Left lung (tissue), 10 donors: Measurements from ENCODE around the gene BORCS8. TPM values are rescaled to one million over a fixed set of nuclear protein-coding genes. Genes with fewer than 3 reads are reported as not detected.
"Not testable (repeated sequence)": the region's sequence is repeated elsewhere in the genome, so short reads cannot be mapped to it uniquely, and the experiment has no call there.

Experiments
- ATAC-seq: fragments of 200-7000 bp; cut with Tn5 transposase; one replicate; pipeline ENCODE4 v1.9.1; 2020; ENCODE audit warnings: moderate library complexity
- DNase-seq, 4 donors: peaks; one replicate each; pipeline ENCODE4 v3.0.0-alpha.2; 2013 to 2020
- H3K27ac ChIP-seq, 2 donors: fragments of 200-600 bp; sonication (generic) in 1 of 2; one replicate each; pipeline versions ENCODE4 v1.5.0 to v1.8.0; 2020 to 2021
- H3K27me3 ChIP-seq, 2 donors: fragments of 200-600 bp; sonication (generic) in 1 of 2; one replicate each; pipeline versions ENCODE4 v1.5.0 to v1.8.0; 2020 to 2021
- H3K36me3 ChIP-seq, 2 donors: fragments of 200-600 bp; sonication (generic) in 1 of 2; one replicate each; pipeline versions ENCODE4 v1.5.0 to v1.8.0; 2020 to 2021
- H3K4me1 ChIP-seq, 2 donors: fragments of 200-600 bp; one replicate each; pipeline ENCODE4 v1.8.0; 2021
- H3K4me3 ChIP-seq, 2 donors: fragments of 200-600 bp; sonication (generic) in 1 of 2; one replicate each; pipeline versions ENCODE4 v1.5.0 to v1.8.0; 2020 to 2021; ENCODE audit warnings: mild to moderate bottlenecking in 1 of 2
- H3K9me3 ChIP-seq, 2 donors: fragments of 200-600 bp; sonication (generic) in 1 of 2; one replicate each; pipeline versions ENCODE4 v1.5.0 to v1.8.0; 2020 to 2021
- intact Hi-C, 2 donors: fragments of 100-400 bp; cut with DNase I; formaldehyde crosslinking; loops; one replicate each; pipeline versions ENCODE4 v1.11.2 to v1.14.2; 2022
- polyA plus RNA-seq, 6 donors: library from polyadenylated mRNA; unstranded; fragments of 120-200 nt; gene quantifications; one replicate each; pipeline ENCODE4 v1.2.1, GENCODE V29; 2013; ENCODE audit not compliant: insufficient read length in 6 of 6
- total RNA-seq, 2 donors: library from RNA; stranded (reverse); fragmentation: NEBNext Ultra II Directional; extraction: Animal tissue kit (Norgen Biotek cat#: 25700); gene quantifications; one replicate each; pipeline ENCODE4 v1.2.1, GENCODE V29; 2021
- TF ChIP-seq, protein P1 (sequence below), 2 donors: fragments of 200-600 bp; sonication (generic) in 1 of 2; IDR thresholded peaks; one replicate each; pipeline versions ENCODE4 v1.5.0 to v1.8.0; 2021; ENCODE audit warnings: antibody characterized with exemption in 2 of 2
- donor health status: DM: no; HTN: yes; CAD: no.
- donor health status: DM: no; HTN: no; CAD: no.

BORCS8 gene
- total and polyA plus RNA-seq, 8 donors = 16.4 to 39.1 (median 18.3) TPM

DNA sequence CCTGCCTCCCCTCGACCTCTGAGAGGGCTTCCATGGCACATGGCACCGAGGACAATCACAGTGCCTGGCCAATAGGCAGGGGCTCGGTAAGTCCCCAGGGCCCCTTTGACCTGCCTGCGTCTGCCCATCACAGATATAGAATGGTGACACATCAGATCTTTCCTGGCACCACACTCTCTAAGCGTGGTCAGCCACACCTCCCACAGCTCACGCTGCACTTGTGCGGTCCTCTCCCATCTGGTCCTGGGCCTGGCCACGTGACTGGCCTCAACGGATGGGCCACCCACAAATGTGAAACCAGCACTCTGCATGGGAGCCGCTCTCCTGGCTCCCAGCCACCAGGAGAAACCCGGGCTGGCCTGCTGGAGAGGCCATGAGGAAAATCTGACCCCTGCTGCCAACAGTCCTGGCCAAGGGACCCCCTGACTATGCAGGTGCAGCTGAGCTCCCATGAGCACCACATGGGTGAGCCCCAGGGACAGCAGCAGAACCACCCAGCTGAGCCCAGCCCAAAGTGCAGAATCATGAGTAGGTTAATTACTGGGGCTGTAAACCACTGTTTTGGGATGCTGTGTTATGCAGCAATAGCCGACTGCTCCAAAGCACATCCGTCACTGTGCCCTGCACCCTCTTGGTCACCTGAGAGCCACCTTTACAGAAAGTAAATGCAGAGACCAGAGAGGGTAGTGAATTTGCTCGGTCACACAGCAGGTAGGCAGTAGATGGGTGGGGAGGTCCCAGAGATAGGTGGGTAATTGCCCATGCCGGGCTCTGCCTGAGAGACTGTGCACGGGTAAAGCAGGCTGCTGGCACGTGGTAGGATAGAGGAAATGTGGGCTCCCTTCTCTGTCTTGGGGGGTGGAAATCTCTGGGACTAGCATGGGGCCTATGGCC, 12.2 kb downstream of the BORCS8 start:
- Histone ChIP-seq H3K27me3 (no peaks in the 10 kb centered on the region), H3K27ac (no peak overlapping the region), H3K4me3 (no peak overlapping the region), H3K36me3 (peaks cover 0 to 86% of the 10 kb centered on the region in 2 donors), H3K9me3 (peaks cover 0 to 4% of the 10 kb centered on the region in 2 donors), H3K4me1 (peaks cover 0 to 10% of the 10 kb centered on the region in 2 donors)
- DNase-seq (no peak), ATAC-seq (no peak)
- intact Hi-C loops = no loop called here
- TF ChIP-seq, protein P1, sequence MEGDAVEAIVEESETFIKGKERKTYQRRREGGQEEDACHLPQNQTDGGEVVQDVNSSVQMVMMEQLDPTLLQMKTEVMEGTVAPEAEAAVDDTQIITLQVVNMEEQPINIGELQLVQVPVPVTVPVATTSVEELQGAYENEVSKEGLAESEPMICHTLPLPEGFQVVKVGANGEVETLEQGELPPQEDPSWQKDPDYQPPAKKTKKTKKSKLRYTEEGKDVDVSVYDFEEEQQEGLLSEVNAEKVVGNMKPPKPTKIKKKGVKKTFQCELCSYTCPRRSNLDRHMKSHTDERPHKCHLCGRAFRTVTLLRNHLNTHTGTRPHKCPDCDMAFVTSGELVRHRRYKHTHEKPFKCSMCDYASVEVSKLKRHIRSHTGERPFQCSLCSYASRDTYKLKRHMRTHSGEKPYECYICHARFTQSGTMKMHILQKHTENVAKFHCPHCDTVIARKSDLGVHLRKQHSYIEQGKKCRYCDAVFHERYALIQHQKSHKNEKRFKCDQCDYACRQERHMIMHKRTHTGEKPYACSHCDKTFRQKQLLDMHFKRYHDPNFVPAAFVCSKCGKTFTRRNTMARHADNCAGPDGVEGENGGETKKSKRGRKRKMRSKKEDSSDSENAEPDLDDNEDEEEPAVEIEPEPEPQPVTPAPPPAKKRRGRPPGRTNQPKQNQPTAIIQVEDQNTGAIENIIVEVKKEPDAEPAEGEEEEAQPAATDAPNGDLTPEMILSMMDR (IDR thresholded peaks at IDR 0.05) = no peak

DNA sequence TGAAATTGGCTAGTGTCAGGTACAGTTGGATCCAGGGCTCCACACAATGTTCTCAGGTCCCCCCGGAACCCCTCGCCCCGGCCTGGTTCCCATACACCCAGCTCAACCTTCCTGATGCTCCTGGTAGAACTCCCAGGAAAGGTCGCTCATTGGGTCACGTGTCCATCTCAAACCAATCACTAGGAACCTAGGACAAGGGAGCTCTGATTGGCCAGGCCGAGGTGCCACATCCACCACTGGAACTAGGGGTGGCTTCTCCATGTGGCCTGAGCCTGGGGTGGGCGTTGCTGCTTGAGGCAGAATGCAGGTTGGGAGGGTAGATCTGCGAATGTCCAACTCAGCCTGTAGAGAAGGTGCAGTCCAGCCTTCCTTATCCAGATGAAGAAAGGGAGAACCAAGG, 15.0 kb downstream of the BORCS8 start:
- DNase-seq (no peak), ATAC-seq (no peak)
- no peak overlapping the region for H3K27ac ChIP-seq
- intact Hi-C loops = no loop called here
- peaks cover 0 to 11% of the 10 kb centered on the region in 2 donors for H3K4me1 ChIP-seq
- no peaks in the 10 kb centered on the region for H3K27me3 ChIP-seq
- peaks cover 0 to 4% of the 10 kb centered on the region in 2 donors for H3K9me3 ChIP-seq
- no peak overlapping the region for H3K4me3 ChIP-seq
- H3K36me3 ChIP-seq = peaks cover 0 to 65% of the 10 kb centered on the region in 2 donors
- TF ChIP-seq, protein P1 (IDR thresholded peaks at IDR 0.05) = no peak

DNA sequence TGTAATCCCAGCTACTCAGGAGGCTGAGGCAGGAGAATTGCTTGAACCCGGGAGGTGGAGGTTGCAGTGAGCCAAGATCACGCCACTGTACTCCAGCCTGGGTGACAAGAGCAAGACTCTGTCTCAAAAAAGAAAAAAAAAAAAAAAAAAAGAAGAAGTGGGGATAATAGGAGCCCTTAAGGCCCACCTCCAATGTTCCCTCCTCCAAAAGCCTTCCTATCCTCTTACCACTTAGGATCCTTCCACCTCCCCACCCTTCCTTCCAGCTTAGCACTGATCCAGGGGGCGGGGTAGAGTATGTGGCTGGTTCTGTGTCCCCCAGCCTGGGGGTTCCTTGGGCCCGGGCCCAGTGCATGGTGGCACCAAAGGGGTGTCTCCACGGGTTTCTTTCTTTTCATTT, 18.7 kb downstream of the BORCS8 start:
- H3K36me3 ChIP-seq = peaks cover 0 to 30% of the 10 kb centered on the region in 2 donors
- H3K27ac ChIP-seq, ATAC-seq, H3K9me3 ChIP-seq, H3K27me3 ChIP-seq, H3K4me3 ChIP-seq, DNase-seq, intact Hi-C loops: not testable (repeated sequence)
- H3K4me1 ChIP-seq = peaks cover 3 to 31% of the 10 kb centered on the region in 2 donors

DNA sequence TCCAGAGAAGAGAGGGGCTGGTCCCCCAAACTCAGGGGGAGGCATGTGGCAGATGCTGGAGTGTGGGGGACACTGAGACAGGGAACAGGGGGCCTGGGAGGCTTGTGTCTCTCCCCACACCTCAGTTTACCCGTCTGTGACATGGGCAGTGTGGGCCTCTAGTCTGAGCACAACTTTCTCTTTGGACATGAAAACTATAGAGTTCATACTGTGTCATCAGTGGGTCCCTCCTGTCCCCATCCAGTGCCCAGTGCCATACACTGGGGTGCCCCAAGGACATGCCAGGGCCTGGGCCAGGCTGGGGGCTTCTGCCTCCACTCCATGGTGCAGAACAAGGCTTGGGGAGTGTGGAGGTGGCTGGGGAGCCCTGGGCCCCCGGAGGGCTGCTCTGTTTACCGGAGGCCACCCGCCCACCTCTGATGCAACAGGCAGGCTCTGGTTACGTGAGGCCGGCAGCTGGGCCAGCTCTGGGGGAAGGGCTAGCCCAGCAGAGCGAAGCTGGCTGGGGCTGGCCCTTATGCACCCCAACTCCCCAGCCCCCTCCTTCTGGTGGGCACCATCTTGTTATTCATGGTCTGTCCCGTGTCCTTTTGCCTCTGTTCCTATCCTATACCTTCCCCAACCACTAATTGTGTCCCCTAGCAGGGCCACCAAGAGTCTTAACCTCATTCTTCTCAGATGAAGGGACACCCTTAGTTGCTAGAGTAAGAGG, 20.0 kb downstream of the BORCS8 start:
- intact Hi-C loops = no loop called here
- H3K36me3 ChIP-seq = peaks cover 0 to 18% of the 10 kb centered on the region in 2 donors
- no peaks in the 10 kb centered on the region for H3K27me3 ChIP-seq
- no peak overlapping the region for H3K27ac ChIP-seq
- peak in 1 of 4 donors; percentile 18 for DNase-seq
- no peaks in the 10 kb centered on the region for H3K9me3 ChIP-seq
- peaks cover 3 to 31% of the 10 kb centered on the region in 2 donors for H3K4me1 ChIP-seq
- H3K4me3 ChIP-seq = no peak overlapping the region
- no peak for ATAC-seq
- TF ChIP-seq, protein P1 (IDR thresholded peaks at IDR 0.05) = no peak

DNA sequence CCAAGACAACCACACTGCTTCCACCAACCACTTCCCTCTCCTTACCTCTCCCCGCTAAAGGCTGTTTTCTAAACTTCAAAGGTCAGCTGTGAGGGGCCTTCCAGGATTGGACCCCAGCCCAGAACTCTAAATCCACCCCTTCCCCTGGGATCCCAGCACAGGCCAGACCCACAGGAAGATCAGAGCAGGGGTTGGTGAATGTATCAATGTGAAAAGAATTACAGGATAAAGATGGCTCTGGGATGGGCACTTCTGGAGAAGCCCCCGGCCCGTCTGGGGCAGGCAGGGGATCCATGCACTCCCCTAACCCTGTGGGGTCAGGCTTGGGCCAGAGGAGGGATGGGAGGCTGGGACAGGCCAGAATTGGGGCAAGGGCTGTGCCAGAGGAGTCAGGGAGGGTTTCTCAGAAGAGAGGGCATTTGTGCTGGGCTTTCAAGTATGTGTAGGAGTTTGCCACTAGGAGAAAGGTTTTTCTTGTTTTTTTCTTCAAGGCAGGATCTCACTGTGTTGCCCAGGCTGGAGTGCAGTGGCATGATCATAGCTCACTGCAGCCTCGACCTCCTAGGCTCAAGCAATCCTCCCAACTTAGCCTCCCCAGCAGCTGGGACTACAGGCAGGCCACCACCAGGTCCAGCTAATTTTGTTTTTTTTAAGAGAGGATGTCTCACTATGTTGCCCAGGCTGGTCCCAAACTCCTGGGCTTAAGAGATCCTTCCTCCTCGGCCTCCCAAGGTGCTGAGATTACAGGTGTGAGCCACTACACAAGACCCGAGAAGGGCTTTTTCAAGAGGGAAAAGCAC, 20.9 kb downstream of the BORCS8 start:
- H3K9me3 ChIP-seq = no peaks in the 10 kb centered on the region
- ATAC-seq (no peak), DNase-seq (no peak)
- no peak overlapping the region for H3K27ac ChIP-seq
- H3K36me3 ChIP-seq = peaks cover 0 to 9% of the 10 kb centered on the region in 2 donors
- H3K27me3 ChIP-seq = no peaks in the 10 kb centered on the region
- no peak overlapping the region for H3K4me3 ChIP-seq
- intact Hi-C loops = no loop called here
- H3K4me1 ChIP-seq = peaks cover 3 to 31% of the 10 kb centered on the region in 2 donors
- TF ChIP-seq, protein P1 (IDR thresholded peaks at IDR 0.05) = no peak
